HG02763 (cell line): ENCODE measurements around the gene PRRG1.
"Not testable (repeated sequence)": the region's sequence is repeated elsewhere in the genome, so short reads cannot be mapped to it uniquely, and the experiment has no call there.

Experiments used
- ATAC-seq: cut with Tn5 transposase; IDR thresholded peaks from one replicate; pipeline ENCODE4 v1.9.1; 2021; ENCODE audit warnings: mild to moderate bottlenecking, moderate library complexity; ENCODE audit not compliant: unreplicated experiment

The PRRG1 gene

GRCh38 chrX:37378404-37378803 is 29.2 kb downstream of the PRRG1 start:
- no peak for ATAC-seq

- ATAC-seq = no peak
Observed at GRCh38 chrX:37378830-37379229, 29.7 kb downstream of the PRRG1 start.

DNA sequence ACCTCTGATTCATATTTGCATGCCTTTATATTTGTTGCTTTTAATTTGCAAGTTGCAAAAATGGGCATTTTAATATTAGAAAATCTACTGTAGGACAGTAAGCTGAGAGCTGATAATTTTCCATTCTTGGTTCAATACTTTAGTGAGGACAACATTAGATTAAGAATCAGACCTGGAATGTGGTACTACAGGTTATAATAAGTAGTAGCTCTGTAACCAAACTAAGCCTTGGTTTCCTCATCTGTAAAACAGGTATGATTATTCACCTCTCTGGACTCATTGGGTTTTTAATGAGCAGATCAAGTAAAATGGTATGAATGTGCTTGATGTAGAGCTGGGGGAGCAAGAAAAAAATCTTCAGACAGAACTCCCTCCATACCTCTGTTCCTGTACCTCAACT is 31.1 kb downstream of the PRRG1 start:
- no peak for ATAC-seq

- no peak for ATAC-seq
Observed at GRCh38 chrX:37380924-37381323, 31.8 kb downstream of the PRRG1 start.

DNA sequence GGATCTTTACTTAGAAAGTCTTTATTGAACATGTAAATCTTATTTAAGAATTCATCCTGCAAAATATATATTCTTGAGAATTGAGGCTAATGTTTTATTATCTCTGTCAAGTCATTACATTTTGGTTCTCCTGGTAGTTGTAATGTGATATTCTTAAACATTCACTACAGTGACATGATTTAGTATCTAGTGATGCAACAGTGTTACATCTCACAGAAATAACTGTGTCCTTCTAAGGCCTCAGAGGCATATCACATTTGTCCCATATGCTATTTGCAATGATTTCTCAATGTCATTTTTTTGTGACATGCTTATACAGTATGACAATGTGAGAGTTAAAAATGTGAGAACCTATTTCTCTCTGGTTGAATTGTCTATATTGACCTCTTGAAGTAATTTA is 34.1 kb downstream of the PRRG1 start:
- ATAC-seq = no peak

- ATAC-seq = no peak
Observed at GRCh38 chrX:37388413-37388812, 39.2 kb downstream of the PRRG1 start.

- ATAC-seq = no peak
Observed at GRCh38 chrX:37405956-37406355, 56.8 kb downstream of the PRRG1 start.

- ATAC-seq = no peak
Observed at GRCh38 chrX:37407736-37408135, 58.6 kb downstream of the PRRG1 start.

GRCh38 chrX:37409278-37409677 is 60.1 kb downstream of the PRRG1 start:
- ATAC-seq = no peak

DNA sequence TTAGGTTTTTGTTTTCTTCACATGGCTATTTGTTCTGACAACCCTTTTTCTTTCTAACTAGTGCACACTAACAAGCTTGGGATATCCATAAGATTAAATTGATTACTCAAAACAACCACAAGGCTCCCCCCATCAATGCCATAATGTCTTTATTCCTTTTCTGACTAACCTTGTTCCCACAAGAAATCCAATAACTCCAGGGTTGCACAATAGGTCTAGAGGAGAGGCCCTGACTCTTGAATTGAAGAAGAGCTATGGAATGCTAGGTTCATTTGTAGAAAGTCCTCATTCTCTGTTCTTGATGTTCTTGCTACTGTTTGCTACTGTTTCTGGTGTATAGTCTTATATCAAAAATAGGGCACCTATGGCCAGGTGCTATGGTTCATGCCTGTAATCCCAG is 71.0 kb downstream of the PRRG1 start:
- no peak for ATAC-seq

DNA sequence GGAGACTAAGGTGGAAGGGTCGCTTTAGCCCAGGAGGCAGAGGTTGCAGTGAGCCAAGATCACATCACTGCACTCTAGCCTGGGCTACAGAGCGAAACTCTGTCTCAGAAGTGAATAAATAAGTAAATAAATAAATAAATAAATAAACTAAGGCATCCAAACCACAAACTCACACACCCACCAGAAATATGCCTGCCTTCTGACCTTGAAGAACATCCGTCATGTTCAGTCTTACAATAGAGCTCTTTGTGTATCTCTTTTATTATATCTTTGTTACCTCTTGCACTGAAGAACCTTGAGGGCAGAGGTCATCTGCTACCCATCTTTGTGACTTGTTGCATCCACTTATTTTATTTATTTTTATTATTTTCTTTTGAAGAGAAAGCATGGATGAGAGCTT is 71.6 kb downstream of the PRRG1 start:
- no peak for ATAC-seq

GRCh38 chrX:37424000-37424429 is 74.9 kb downstream of the PRRG1 start:
- ATAC-seq = no peak

GRCh38 chrX:37425370-37425769 is 76.2 kb downstream of the PRRG1 start:
- ATAC-seq = no peak

DNA sequence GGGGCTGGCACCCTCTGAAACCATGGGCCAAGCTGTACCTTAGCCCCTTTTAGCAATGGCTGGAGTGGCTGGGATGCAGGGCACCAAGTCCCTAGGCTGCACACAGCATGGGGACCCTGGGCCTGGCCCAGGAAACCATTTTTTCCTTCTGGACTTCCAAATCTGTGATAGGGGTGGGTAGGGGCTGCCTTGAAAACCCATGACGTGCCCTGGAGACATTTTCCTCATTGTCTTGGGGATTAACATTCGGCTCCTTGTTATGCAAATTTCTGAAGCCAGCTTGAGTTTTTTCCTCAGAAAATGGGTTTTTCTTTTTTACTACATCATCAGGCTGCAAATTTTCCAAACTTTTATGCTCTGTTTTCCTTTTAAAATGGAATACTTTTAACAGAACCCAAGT is 79.8 kb downstream of the PRRG1 start:
- not testable (repeated sequence) for ATAC-seq

- no peak for ATAC-seq
Observed at GRCh38 chrX:37434362-37434761, 85.2 kb downstream of the PRRG1 start.

- ATAC-seq = no peak
Observed at GRCh38 chrX:37437160-37437559, 88.0 kb downstream of the PRRG1 start.

DNA sequence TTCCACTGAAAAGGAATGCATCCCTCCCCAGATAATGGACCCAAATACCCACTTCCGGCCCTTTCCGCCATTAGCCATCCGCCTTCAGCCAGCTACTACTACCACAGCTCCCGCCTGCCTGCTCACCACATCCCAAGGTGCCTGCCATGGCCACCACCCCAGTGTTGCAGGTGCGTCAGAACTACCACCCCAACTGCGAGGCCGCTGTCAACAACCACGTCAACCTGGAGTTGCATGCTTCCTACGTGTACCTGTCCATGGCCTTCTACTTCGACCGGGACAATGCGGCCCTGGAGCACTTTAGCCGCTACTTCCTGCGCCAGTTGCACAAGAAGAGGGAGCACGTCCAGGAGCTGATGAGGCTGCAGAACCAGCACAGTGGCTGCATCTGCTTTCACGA is 92.2 kb downstream of the PRRG1 start:
- no peak for ATAC-seq

DNA sequence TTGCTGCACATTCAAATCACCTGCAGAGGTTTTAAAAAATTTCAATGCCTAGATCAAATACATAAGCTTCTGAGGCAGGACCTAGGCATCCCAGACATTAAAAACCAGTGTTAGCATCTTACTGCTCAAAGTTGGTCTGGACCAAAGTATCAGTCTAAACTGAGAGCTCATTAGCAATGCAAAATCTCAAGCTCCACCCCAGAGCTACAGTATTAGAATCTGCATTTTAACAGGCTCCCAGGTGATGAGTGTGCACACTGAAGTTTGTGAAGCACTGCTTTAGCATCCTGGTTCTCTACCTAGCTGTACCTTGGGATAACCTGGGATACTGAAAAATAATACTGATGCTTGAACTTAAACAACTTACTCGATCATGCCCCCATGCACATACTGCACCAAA is 96.0 kb downstream of the PRRG1 start:
- ATAC-seq = no peak

GRCh38 chrX:37453821-37454220 is 104.7 kb downstream of the PRRG1 start:
- ATAC-seq = no peak

GRCh38 chrX:37454537-37455285 is 105.5 kb downstream of the PRRG1 start:
- ATAC-seq = no peak

GRCh38 chrX:37455381-37455780 is 106.2 kb downstream of the PRRG1 start:
- ATAC-seq = no peak

DNA sequence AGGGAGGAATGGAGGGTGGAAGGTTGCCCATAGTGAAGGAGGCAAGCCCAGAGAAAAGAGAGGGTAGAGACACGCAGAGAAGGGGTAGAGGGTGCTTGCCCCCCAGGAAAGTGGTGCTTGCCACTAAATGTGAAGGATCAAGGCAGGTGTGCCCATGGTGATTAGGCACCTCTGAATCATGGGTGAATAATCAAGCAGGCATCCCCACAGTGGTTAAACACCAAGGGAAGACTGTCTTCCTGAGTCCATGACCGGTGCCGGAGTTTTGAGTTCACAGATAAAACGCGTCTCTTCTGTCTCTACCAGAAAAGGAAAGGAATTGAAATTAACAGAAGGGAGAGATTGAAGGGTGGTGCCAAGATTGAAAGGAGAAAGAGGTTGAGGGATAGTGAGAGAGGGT is 111.1 kb downstream of the PRRG1 start:
- not testable (repeated sequence) for ATAC-seq

DNA sequence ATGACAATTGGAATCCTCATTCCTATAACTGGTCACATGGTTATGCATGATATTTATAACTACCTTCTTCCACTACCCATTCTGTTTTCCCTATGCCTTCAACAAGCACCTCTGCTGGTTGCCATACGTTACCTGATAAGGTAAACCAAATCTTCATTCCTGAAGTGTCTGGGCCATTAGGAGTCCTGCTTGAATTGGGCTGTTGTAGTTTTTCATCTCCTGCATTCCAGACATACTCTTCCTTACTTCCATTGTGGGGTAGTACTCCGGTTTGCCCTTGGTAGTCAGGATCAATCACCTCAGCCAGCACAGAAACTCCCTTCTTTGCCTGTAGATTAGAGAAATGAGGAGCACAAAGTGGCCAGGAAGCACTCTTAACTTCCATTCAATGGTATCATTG is 113.2 kb downstream of the PRRG1 start:
- ATAC-seq = no peak
